ENCODE measurements around the gene BRD4.

The BRD4 gene

GRCh38 chr19:15291548-15292021, 40.8 kb downstream of the BRD4 start:
- H3K36me3 ChIP-seq (replicated peaks), result peaks cover 3% of the 10 kb centered on the region
- H3K27ac ChIP-seq, result no peak overlapping the region
- no peaks in the 10 kb centered on the region for H3K27me3 ChIP-seq (replicated peaks)
- no peak for DNase-seq
- H3K4me3 ChIP-seq (ENCODE audit: low read depth, low read length), result no peak overlapping the region
- no peak for TF ChIP-seq CTCF (IDR thresholded peaks at IDR 0.05; ENCODE audit: low read depth, low read length, missing control alignments)
- in situ Hi-C loops (cut with HindIII; ENCODE audit: low pct_ligation_motif_present, low sequenced_read_pairs), result no loop called here

- Histone ChIP-seq H3K4me3 (ENCODE audit: low read depth, low read length) (no peak overlapping the region), H3K27ac (no peak overlapping the region), H3K27me3 (replicated peaks) (no peaks in the 10 kb centered on the region), H3K36me3 (replicated peaks) (no peaks in the 10 kb centered on the region)
- TF ChIP-seq CTCF (IDR thresholded peaks at IDR 0.05; ENCODE audit: low read depth, low read length, missing control alignments), result no peak
- in situ Hi-C loops (cut with HindIII; ENCODE audit: low pct_ligation_motif_present, low sequenced_read_pairs), result no loop called here
- peak; percentile 45 for DNase-seq
Observed at GRCh38 chr19:15291089-15291488, 41.2 kb downstream of the BRD4 start.

- in situ Hi-C loops (cut with HindIII; ENCODE audit: low pct_ligation_motif_present, low sequenced_read_pairs), result no loop called here
- no peaks in the 10 kb centered on the region for H3K27me3 ChIP-seq (replicated peaks)
- H3K27ac ChIP-seq, result no peak overlapping the region
- H3K36me3 ChIP-seq (replicated peaks), result no peaks in the 10 kb centered on the region
- TF ChIP-seq CTCF (IDR thresholded peaks at IDR 0.05; ENCODE audit: low read depth, low read length, missing control alignments), result no peak
- H3K4me3 ChIP-seq (ENCODE audit: low read depth, low read length), result no peak overlapping the region
- no peak for DNase-seq
Observed at GRCh38 chr19:15290166-15290565, 42.2 kb downstream of the BRD4 start.

GRCh38 chr19:15289673-15290072, 42.7 kb downstream of the BRD4 start:
- in situ Hi-C loops (cut with HindIII; ENCODE audit: low pct_ligation_motif_present, low sequenced_read_pairs), result no loop called here
- no peak overlapping the region for H3K27ac ChIP-seq
- TF ChIP-seq CTCF (IDR thresholded peaks at IDR 0.05; ENCODE audit: low read depth, low read length, missing control alignments), result no peak
- DNase-seq, result no peak
- H3K36me3 ChIP-seq (replicated peaks), result no peaks in the 10 kb centered on the region
- H3K27me3 ChIP-seq (replicated peaks), result no peaks in the 10 kb centered on the region
- no peak overlapping the region for H3K4me3 ChIP-seq (ENCODE audit: low read depth, low read length)

- DNase-seq, result no peak
- Histone ChIP-seq H3K27ac (no peak overlapping the region), H3K36me3 (replicated peaks) (no peaks in the 10 kb centered on the region), H3K4me3 (ENCODE audit: low read depth, low read length) (no peak overlapping the region), H3K27me3 (replicated peaks) (no peaks in the 10 kb centered on the region)
- TF ChIP-seq CTCF (IDR thresholded peaks at IDR 0.05; ENCODE audit: low read depth, low read length, missing control alignments), result peak; percentile 11
- in situ Hi-C loops (cut with HindIII; ENCODE audit: low pct_ligation_motif_present, low sequenced_read_pairs), result no loop called here
Observed at GRCh38 chr19:15288146-15288963, 44.0 kb downstream of the BRD4 start.

Data from brain microvascular endothelial cell (primary cell).